HS-27A (cell line): ENCODE data around the gene PPP4C.
"Not testable (repeated sequence)": the region's sequence is repeated elsewhere in the genome, so short reads cannot be mapped to it uniquely, and the experiment has no call there.

ENCODE experiments used
- DNase-seq: peaks from one replicate; pipeline ENCODE4 v3.0.0-alpha.2; 2012; ENCODE audit warnings: low read depth, missing footprints

Gene PPP4C

GRCh38 chr16:30125690-30126089, 49.9 kb downstream of the PPP4C start:
- not testable (repeated sequence) for DNase-seq

- DNase-seq, result no peak
These were observed 52.2 kb downstream of the PPP4C start for GRCh38 chr16:30127993-30128392.

- no peak for DNase-seq
These were observed 56.2 kb downstream of the PPP4C start for GRCh38 chr16:30131869-30132475.

GRCh38 chr16:30132591-30132990, 56.8 kb downstream of the PPP4C start:
- DNase-seq, result no peak
